Transverse colon (tissue), 4 donors: Measurements from ENCODE around the gene MIOX. TPM values are rescaled to one million over a fixed set of nuclear protein-coding genes. Genes with fewer than 3 reads are reported as not detected.

Experiments used
- DNase-seq: peaks from one replicate; pipeline ENCODE4 v3.0.0-alpha.2; 2019
- H3K27ac ChIP-seq, 4 donors: fragments of 200-600 bp; sonication (generic); 2 replicates each; pipeline ENCODE4 v1.5.1; 2016 to 2018; ENCODE audit warnings: inconsistent platforms in 4 of 4
- H3K27me3 ChIP-seq: fragments of 200-600 bp; sonication (generic); 2 replicates; pipeline ENCODE4 v1.5.1; 2017; ENCODE audit warnings: inconsistent platforms
- H3K36me3 ChIP-seq, 4 donors: fragments of 200-600 bp; sonication (generic); 2 replicates each; pipeline ENCODE4 v1.5.1; 2017 to 2019; ENCODE audit warnings: inconsistent platforms in 4 of 4
- H3K4me1 ChIP-seq, 4 donors: fragments of 200-600 bp; sonication (generic); 2 replicates each; pipeline ENCODE4 v1.5.1; 2017 to 2020; ENCODE audit warnings: inconsistent platforms in 4 of 4
- H3K4me3 ChIP-seq, 4 donors: fragments of 200-600 bp; sonication (generic); 1 replicate in 1 of 4; 2 replicates in 3 of 4; pipeline versions ENCODE4 v1.5.1 to v1.6.1; 2017 to 2019; ENCODE audit warnings: inconsistent platforms in 4 of 4
- H3K9me3 ChIP-seq, 2 donors: fragments of 200-600 bp; sonication (generic); 2 replicates each; pipeline ENCODE4 v1.5.1; 2017 to 2019; ENCODE audit warnings: inconsistent platforms in 2 of 2
- CTCF ChIP-seq, 5 experiments: fragments of 200-600 bp in 3 of 5; fragments of 450-650 bp in 2 of 5; sonication (generic) in 3 of 5; IDR thresholded peaks; 1 replicate in 2 of 5; 2 replicates in 3 of 5; pipeline ENCODE4 v1.5.1; 2016 to 2017; ENCODE audit warnings: antibody characterized with exemption in 5 of 5, inconsistent platforms in 3 of 5, mild to moderate bottlenecking in 2 of 5, moderate library complexity in 1 of 5
- EP300 ChIP-seq: sonication (generic); formaldehyde crosslinking; IDR thresholded peaks from one replicate; pipeline ENCODE4 v1.6.1; 2017; ENCODE audit warnings: antibody characterized with exemption, low read depth
- POLR2A ChIP-seq: fragments of 450-650 bp; IDR thresholded peaks from one replicate; pipeline ENCODE4 v1.6.1; 2016; ENCODE audit warnings: antibody characterized with exemption, mild to moderate bottlenecking, moderate library complexity
- POLR2AphosphoS5 ChIP-seq, 3 donors: sonication (generic); formaldehyde crosslinking; IDR thresholded peaks; one replicate each; pipeline ENCODE4 v1.6.1; 2016; ENCODE audit warnings: antibody characterized with exemption in 3 of 3
- WGBS, 2 donors: methylation state at CpG; one replicate each; pipeline ENCODE4 v1.1.5; 2018; ENCODE audit warnings: low coverage in 1 of 2; 5-methylcytosine and 5-hydroxymethylcytosine counted together
- in situ Hi-C, 4 donors: fragments of 200-750 bp; cut with MboI; loops; one replicate each; pipeline versions ENCODE4 v1.15.0 to v1.15.1; 2017; ENCODE audit warnings: low sequenced_read_pairs in 3 of 4, low pct_ligation_motif_present in 1 of 4, low pct_unique_long_range_greater_than_20kb in 1 of 4
- intact Hi-C: fragments of 100-400 bp; cut with DNase I; formaldehyde crosslinking; loops from one replicate; pipeline ENCODE4 v1.15.1; 2023; ENCODE audit warnings: low total_unique reads
- total RNA-seq, 4 donors: library from RNA; depleted of rRNA; stranded (reverse); fragments of >200 nt; gene quantifications; one replicate each; pipeline ENCODE4 v1.1.0, GENCODE V29; 2016

The MIOX gene
- total RNA-seq, 4 donors from 2014 or later: not detected

- in situ Hi-C loops (no loop called here), intact Hi-C loops (loop anchor here (10.0 kb wide), 1 partner anchor 222 kb away; the partner anchor contains the start of gene HDAC10)
- WGBS, 2 donors: 76% methylated on average over 7 of the region's 7 CpGs; no CpG with 5 or more reads in 1 of the 2 donors
- Histone ChIP-seq H3K27ac (no peak overlapping the region), H3K4me1 (peaks cover 26 to 40% (median 35%) of the 10 kb centered on the region in 4 donors), H3K27me3 (peaks cover 31% of the 10 kb centered on the region), H3K9me3 (no peaks in the 10 kb centered on the region), H3K4me3 (no peak overlapping the region), H3K36me3 (no peaks in the 10 kb centered on the region)
- no peak for DNase-seq
- TF ChIP-seq EP300 (no peak), POLR2A (no peak), POLR2AphosphoS5 (IDR thresholded peaks at IDR 0.05) (no peak), CTCF (IDR thresholded peaks at IDR 0.05) (no peak)
Observed at GRCh38 chr22:50476868-50477267, 9.8 kb upstream of the MIOX start.

- H3K27me3 ChIP-seq: peaks cover 41% of the 10 kb centered on the region
- DNase-seq: no peak
- TF ChIP-seq CTCF (IDR thresholded peaks at IDR 0.05) (no peak), EP300 (no peak), POLR2AphosphoS5 (IDR thresholded peaks at IDR 0.05) (no peak), POLR2A (no peak)
- 89 to 100% methylated on average over 3 to 12 of the region's 12 CpGs for WGBS, 2 donors
- intact Hi-C loops: loop anchor here (10.0 kb wide), 1 partner anchor 223 kb away; the partner anchor contains the start of gene HDAC10
- no peaks in the 10 kb centered on the region for H3K36me3 ChIP-seq
- peaks cover 15 to 35% (median 29%) of the 10 kb centered on the region in 4 donors for H3K4me1 ChIP-seq
- H3K9me3 ChIP-seq: no peaks in the 10 kb centered on the region
- no peak overlapping the region for H3K27ac ChIP-seq
- in situ Hi-C loops: no loop called here
- no peak overlapping the region for H3K4me3 ChIP-seq
Observed at GRCh38 chr22:50477923-50478322, 8.7 kb upstream of the MIOX start.

- WGBS, 2 donors: 65% methylated on average over 10 of the region's 11 CpGs; no CpG with 5 or more reads in 1 of the 2 donors
- H3K27me3 ChIP-seq: peaks cover 44% of the 10 kb centered on the region
- DNase-seq: no peak
- TF ChIP-seq POLR2AphosphoS5 (IDR thresholded peaks at IDR 0.05): no peak
- H3K36me3 ChIP-seq: no peaks in the 10 kb centered on the region
- H3K4me1 ChIP-seq: peaks cover 10 to 33% (median 27%) of the 10 kb centered on the region in 4 donors
- in situ Hi-C loops (no loop called here), intact Hi-C loops (loop anchor here (10.0 kb wide), 1 partner anchor 225 kb away; the partner anchor contains the start of gene HDAC10)
- H3K4me3 ChIP-seq: no peak overlapping the region
- no peaks in the 10 kb centered on the region for H3K9me3 ChIP-seq
- no peak overlapping the region for H3K27ac ChIP-seq
Observed at GRCh38 chr22:50479721-50480120, 6.9 kb upstream of the MIOX start.

GRCh38 chr22:50481045-50481439 lies 5.6 kb upstream of the MIOX start:
- in situ Hi-C loops (no loop called here), intact Hi-C loops (no loop called here)
- 14% methylated on average over 16 of the region's 45 CpGs; no CpG with 5 or more reads in 1 of the 2 donors for WGBS, 2 donors
- DNase-seq: no peak
- H3K4me1 ChIP-seq: peaks cover 5 to 28% (median 23%) of the 10 kb centered on the region in 4 donors
- H3K27me3 ChIP-seq: peaks cover 44% of the 10 kb centered on the region
- peak overlapping the region; percentile 10 to 59 (median 46) for H3K4me3 ChIP-seq
- H3K9me3 ChIP-seq: no peaks in the 10 kb centered on the region
- no peak for TF ChIP-seq POLR2A
- TF ChIP-seq POLR2AphosphoS5 (IDR thresholded peaks at IDR 0.05): no peak
- TF ChIP-seq EP300: no peak
- TF ChIP-seq CTCF (IDR thresholded peaks at IDR 0.05): no peak
- peak overlapping the region in 3 of 4 donors; percentile 8 to 46 (median 30) for H3K27ac ChIP-seq
- H3K36me3 ChIP-seq: no peaks in the 10 kb centered on the region
